ENCODE results near the gene LRRC3.
"Not testable (repeated sequence)": the region's sequence is repeated elsewhere in the genome, so short reads cannot be mapped to it uniquely, and the experiment has no call there.

LRRC3 gene, protein sequence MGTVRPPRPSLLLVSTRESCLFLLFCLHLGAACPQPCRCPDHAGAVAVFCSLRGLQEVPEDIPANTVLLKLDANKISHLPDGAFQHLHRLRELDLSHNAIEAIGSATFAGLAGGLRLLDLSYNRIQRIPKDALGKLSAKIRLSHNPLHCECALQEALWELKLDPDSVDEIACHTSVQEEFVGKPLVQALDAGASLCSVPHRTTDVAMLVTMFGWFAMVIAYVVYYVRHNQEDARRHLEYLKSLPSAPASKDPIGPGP

GRCh38 chr21:44454747-44455523 is at the start of gene LRRC3:
TSS of gene LRRC3 (plus strand) at chr21:44455510. CDS start at chr21:44456645, 1,135 bp downstream.
- peak; percentile 60 for DNase-seq (ENCODE audit: low read depth)

- no peak for DNase-seq (ENCODE audit: low read depth)
These were observed 49.1 kb upstream of the LRRC3 start for GRCh38 chr21:44405948-44406872.

DNA sequence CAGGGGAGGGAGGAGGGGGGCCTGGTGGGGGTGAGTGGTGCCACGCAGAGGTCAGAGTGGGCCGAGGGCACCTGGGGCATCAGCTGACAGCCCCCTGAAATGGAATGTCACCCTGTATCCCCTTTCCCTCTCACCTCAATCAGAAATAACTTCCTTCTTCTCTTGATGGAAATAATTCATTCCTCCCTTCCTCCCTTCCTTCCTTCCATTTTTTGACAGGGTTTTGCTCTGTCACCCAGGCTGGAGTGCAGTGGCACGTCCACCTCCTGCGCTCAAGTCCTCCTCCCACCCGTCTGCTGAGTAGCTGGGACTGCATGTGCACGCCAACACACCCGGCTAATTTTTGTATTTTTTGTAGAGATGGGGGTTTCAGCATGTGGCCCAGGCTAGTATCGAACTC is 48.4 kb upstream of the LRRC3 start:
- DNase-seq (ENCODE audit: low read depth), result no peak

DNA sequence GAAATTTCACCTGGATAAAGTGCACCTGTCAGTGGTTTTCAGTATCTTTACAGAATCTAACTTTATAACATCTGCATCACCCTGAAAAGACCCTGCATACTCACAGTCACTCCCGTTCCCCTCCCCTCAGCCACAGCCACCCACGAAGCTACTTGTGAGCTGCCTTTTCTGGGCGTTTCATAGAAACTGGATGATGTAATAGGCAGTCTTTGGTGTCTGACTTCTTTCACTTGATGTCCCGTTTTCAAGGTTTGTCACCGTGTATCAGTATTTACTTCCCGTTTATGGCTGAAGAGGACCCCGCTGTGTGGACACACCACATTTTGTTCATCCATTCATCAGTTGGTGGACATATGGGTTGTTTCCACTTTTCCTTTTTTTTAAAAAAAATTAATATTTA is 47.8 kb upstream of the LRRC3 start:
- no peak for DNase-seq (ENCODE audit: low read depth)

GRCh38 chr21:44408226-44408625 is 47.1 kb upstream of the LRRC3 start:
- DNase-seq (ENCODE audit: low read depth), result no peak

GRCh38 chr21:44413566-44414290 is 41.6 kb upstream of the LRRC3 start:
- DNase-seq (ENCODE audit: low read depth), result no peak

DNA sequence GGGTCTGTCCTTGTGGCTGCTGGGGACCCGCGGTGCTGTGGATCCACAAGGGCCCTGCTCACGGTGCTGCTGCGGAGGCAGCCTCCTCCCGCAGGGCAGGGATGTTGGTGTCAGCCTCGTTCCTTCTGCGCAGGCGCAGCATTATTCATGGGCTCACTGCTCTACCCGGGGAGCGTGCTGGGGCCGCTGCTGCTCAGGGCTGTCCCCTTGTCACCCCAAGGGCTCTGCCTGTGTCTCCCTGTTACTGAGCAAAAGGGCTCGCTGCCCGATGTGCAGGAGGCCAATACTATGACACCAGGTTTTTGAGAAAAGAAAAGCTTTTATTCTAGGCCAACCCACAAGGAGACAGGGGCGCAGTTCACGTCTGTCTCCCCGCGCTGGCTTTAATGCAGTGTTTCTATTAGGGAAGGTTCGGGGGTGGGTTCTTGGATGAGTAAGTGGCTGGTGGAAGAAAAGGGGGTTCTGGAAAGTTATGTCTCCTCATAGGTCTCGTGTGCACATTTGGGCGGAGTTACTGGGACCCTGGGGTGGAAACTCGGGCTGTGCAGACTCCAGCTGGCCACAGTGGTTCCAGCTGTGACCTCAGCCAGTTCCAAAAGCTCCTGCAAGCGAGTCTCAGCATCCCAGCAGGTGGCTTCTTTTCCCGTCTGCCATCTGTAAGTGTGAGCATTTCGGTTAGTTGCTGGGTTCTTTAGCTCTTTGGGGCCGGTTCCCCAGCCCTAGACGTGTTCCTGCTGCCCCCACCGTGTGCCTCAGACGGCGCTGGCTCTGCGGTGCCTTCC is 40.8 kb upstream of the LRRC3 start:
- DNase-seq (ENCODE audit: low read depth), result no peak

DNA sequence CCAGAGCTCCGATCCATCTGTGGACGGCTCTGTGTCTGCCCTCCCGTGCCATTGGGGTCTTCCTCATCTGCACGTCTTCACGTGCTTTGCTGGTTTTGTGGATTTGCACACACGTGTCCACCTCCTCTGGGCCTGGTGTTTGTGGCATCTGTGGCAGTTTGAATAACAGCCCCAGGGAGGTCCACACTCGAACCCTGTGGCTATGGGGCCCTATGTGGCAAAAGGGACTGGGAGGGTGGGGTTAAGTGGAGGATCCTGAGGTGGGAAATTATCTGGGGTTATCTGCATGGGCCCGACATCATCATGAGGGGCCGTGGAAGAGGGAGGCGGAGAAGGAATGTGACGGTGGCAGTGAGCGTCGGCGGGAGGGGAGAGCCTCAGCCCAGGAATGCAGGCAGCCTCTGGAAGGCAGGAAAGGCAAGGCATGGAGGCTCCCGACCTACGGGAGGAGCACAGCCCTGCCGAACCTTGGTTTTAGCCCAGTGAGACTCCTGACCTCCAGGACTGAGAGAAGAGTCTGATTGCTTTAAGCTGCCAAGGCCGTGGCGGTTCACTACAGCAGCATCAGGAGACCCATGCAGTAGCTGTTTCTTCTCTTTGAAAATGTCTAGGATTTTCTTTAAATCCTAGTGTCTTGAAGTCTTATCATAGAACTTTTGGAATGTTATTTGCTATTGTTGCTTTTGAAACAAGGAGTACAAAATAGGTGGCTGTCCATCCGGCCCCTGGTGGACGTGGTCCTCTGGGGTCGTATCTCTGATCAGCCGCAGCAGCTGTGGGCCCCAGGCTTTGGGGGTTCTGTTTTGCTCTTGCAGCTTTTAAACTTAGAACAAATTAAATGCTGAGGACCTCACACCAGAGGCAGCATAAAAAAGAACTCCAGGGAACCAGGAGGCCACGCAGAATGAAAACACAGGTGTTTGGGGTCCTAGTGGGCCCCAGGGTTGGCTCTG is 40.0 kb upstream of the LRRC3 start:
- DNase-seq (ENCODE audit: low read depth), result no peak

GRCh38 chr21:44416193-44416592 is 39.1 kb upstream of the LRRC3 start:
- no peak for DNase-seq (ENCODE audit: low read depth)

GRCh38 chr21:44417621-44418107 is 37.6 kb upstream of the LRRC3 start:
- not testable (repeated sequence) for DNase-seq (ENCODE audit: low read depth)

DNA sequence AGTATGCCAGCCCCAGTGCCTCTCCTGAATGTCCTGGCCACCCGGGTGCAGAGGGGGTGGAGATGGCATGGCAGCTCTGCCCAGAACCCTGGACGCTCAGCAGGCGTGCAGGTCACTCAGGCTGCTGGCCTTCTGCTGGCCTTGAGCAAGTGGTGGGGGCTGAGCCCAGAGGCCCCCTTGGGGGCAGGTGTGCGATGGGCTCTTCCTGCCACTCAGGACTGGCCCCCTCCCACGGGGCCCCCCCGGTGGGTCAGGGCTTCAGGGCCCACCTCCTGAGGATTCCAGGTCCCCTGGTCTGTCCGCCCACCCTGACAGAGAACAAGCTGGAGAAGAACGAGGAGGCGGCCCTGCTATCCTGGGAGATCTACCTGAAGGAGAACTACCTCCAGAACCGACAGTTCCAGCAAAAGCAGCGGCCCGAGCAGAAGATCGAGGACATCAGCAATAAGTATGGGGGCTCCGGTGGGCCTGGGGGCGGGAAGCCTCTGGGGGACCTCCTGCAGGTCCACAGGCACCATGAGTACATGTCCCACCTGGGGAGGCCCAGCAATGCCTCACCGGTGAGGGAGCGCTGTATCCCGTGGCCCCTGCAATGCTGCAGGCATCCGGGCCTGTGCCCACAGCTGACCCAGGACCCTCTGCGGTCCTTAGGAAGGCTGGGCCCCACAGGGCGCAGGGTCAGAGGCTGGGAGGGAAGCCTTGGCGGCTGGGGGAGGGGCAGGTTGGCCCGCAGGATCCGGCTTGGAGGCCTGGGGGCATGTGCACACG is 37.0 kb upstream of the LRRC3 start:
- DNase-seq (ENCODE audit: low read depth), result no peak

- no peak for DNase-seq (ENCODE audit: low read depth)
These were observed 36.5 kb upstream of the LRRC3 start for GRCh38 chr21:44418876-44419230.

DNA sequence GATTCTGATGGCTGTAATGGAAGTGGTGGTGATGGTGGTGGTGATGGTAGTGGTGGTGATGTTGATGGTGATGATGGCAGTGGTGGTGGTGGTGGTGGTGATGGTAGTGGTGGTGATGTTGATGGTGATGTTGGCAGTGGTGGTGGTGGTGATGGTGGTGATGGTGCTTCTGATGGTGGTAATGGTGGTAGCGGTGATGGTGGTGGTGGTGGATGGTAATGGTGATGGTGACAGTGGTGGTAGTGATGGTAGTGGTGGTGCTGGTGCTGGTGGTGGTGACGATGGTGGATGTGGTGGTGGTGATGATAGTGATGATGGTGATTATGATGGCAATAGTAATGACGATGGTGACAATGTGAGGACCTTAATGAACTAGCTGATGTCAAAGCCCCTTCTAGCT is 35.6 kb upstream of the LRRC3 start:
- DNase-seq (ENCODE audit: low read depth), result no peak

DNA sequence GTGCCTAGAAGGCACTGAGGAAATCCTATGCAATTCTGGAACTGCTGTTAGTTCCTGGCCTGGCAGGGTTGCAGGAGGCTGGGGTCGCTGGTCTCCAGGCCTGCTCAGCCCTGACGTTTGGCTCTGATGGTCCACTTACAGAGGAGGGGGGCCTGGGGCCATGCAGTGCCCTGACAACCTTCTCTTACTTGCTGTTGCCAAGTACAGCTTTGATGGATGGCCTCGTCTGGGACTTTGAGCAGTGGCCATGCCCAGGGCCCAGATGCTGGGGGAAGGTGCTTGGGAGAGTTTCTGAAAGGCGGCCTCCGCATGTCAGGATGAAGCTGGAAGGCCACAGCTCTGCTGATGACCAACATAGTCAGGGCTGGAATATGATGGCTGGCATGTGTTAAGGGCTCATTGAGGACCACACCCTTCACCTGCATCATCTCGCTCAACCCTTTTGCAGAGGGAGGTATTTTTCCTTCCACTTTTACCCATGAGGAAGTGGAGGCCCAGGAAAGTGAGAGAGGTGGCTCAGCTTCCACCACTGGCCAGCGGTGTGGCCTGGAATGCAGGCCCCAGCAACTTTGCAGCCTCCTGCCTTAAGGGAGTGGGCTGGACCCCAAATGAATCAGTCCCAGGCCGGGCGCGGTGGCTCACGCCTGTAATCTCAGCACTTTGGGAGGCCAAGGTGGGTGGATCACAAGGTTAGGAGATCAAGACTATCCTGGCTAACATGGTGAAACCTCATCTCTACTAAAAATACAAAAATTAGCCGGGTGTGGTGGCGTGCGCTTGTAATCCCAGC is 34.7 kb upstream of the LRRC3 start:
- no peak for DNase-seq (ENCODE audit: low read depth)

- DNase-seq (ENCODE audit: low read depth), result no peak
These were observed 33.1 kb upstream of the LRRC3 start for GRCh38 chr21:44421901-44422840.

DNA sequence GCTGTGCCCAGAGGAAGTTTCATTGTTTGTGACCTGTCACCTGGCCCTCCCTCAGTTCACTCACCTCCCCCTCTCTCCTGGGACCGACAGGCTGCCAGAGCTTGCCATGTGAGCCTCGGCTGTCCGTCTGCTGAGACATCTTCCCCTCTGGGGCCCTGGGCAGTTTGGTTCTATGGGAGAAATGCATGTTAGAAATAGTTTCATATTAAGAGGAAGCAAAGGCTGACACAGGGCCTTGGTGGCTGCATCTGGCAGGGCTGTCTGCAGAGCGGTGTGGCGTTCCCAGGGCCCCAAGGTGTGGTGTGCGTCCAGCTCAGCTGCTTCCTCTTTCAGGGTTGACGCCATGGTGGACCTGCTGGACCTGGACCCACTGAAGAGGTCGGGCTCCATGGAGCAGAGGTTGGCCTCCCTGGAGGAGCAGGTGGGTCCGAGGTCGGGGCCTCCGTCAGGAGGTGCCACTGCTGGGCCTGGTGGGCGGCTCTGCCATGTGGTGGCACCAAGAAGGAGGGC is 31.9 kb upstream of the LRRC3 start:
- DNase-seq (ENCODE audit: low read depth), result no peak

Data from activated gamma-delta T cell treated with anti-CD3 and anti-CD28 coated beads, Interleukin-2, amount 50 U/mL, for 16 hours (primary cell).